Measurements from ENCODE around the gene TRPV6.

The TRPV6 gene

GRCh38 chr7:142868986-142869415 is 16.5 kb downstream of the TRPV6 start:
- DNase-seq (ENCODE audit: low spot score) = no peak

- no peak for DNase-seq (ENCODE audit: low spot score)
Observed at GRCh38 chr7:142868188-142868985, 17.2 kb downstream of the TRPV6 start.

GRCh38 chr7:142867398-142868187 is 18.0 kb downstream of the TRPV6 start:
- DNase-seq (ENCODE audit: low spot score) = no peak

GRCh38 chr7:142867097-142867378 is 18.5 kb downstream of the TRPV6 start:
- DNase-seq (ENCODE audit: low spot score) = no peak

- DNase-seq (ENCODE audit: low spot score) = peak; percentile 51
Observed at GRCh38 chr7:142866361-142867096, 19.0 kb downstream of the TRPV6 start.

GRCh38 chr7:142865766-142866165 is 19.8 kb downstream of the TRPV6 start:
- peak; percentile 3 for DNase-seq (ENCODE audit: low spot score)

GRCh38 chr7:142864980-142865747 is 20.4 kb downstream of the TRPV6 start:
- peak; percentile 4 for DNase-seq (ENCODE audit: low spot score)

GRCh38 chr7:142863891-142864685 is 21.5 kb downstream of the TRPV6 start:
- peak; percentile 4 for DNase-seq (ENCODE audit: low spot score)

GRCh38 chr7:142862786-142863400 is 22.7 kb downstream of the TRPV6 start:
- no peak for DNase-seq (ENCODE audit: low spot score)

GRCh38 chr7:142862351-142862750 is 23.2 kb downstream of the TRPV6 start:
- no peak for DNase-seq (ENCODE audit: low spot score)

GRCh38 chr7:142860968-142861367 is 24.6 kb downstream of the TRPV6 start:
- no peak for DNase-seq (ENCODE audit: low spot score)

- no peak for DNase-seq (ENCODE audit: low spot score)
Observed at GRCh38 chr7:142859829-142860228, 25.7 kb downstream of the TRPV6 start.

GRCh38 chr7:142859411-142859810 is 26.1 kb downstream of the TRPV6 start:
- no peak for DNase-seq (ENCODE audit: low spot score)

- no peak for DNase-seq (ENCODE audit: low spot score)
Observed at GRCh38 chr7:142857625-142858024, 27.9 kb downstream of the TRPV6 start.

GRCh38 chr7:142856565-142857245 is 28.8 kb downstream of the TRPV6 start:
- no peak for DNase-seq (ENCODE audit: low spot score)

GRCh38 chr7:142855756-142856564 is 29.6 kb downstream of the TRPV6 start:
- no peak for DNase-seq (ENCODE audit: low spot score)

GRCh38 chr7:142855114-142855743 is 30.3 kb downstream of the TRPV6 start:
- DNase-seq (ENCODE audit: low spot score) = no peak

- DNase-seq (ENCODE audit: low spot score) = peak; percentile 85
Observed at GRCh38 chr7:142854372-142855113, 31.0 kb downstream of the TRPV6 start, which contains the start of gene EPHB6. EPHB6 (plus strand) TSS chr7:142855076; CDS start chr7:142863228, 8,152 bp downstream.

All from GM03348 (cell line).